Keratinocyte (primary cell): ENCODE measurements around the gene ZNFX1. TPM values are rescaled to one million over a fixed set of nuclear protein-coding genes. Genes with fewer than 3 reads are reported as not detected.

Experiments
- DNase-seq: peaks from one replicate; pipeline ENCODE4 v3.0.0-alpha.2; 2011; ENCODE audit warnings: low read depth, missing footprints, low spot score
- FAIRE-seq: peaks from 2 replicates; lab custom pipeline; 2011; peaks lifted over from hg19 to GRCh38; lab: Jason Lieb, UNC
- H2AFZ ChIP-seq: 2 replicates; pipeline ENCODE4 v1.6.0; 2012; ENCODE audit warnings: low read length, control low read depth, inconsistent platforms; ENCODE audit not compliant: control insufficient read depth
- H3K27ac ChIP-seq: 2 replicates; pipeline ENCODE4 v1.5.1; 2011; ENCODE audit warnings: low read length; ENCODE audit not compliant: control insufficient read depth, insufficient read depth
- H3K27me3 ChIP-seq: 3 replicates; pipeline ENCODE4 v1.6.0; 2011; ENCODE audit warnings: low read length; ENCODE audit not compliant: control insufficient read depth, insufficient read depth; ENCODE audit errors: extremely low read depth
- H3K36me3 ChIP-seq, 2 experiments: 2 replicates in 1 of 2; 3 replicates in 1 of 2; pipeline ENCODE4 v1.5.1; 2011; ENCODE audit warnings: low read length in 2 of 2, mild to moderate bottlenecking in 1 of 2; ENCODE audit not compliant: control insufficient read depth in 2 of 2, insufficient read depth in 2 of 2; ENCODE audit errors: extremely low read depth in 1 of 2
- H3K4me1 ChIP-seq: 3 replicates; pipeline ENCODE4 v1.5.1; 2011; ENCODE audit warnings: low read length; ENCODE audit not compliant: control insufficient read depth, insufficient read depth; ENCODE audit errors: extremely low read depth
- H3K4me2 ChIP-seq: 3 replicates; pipeline ENCODE4 v1.6.0; 2011; ENCODE audit warnings: low read depth, low read length; ENCODE audit not compliant: control insufficient read depth, insufficient read depth; ENCODE audit errors: extremely low read depth
- H3K4me3 ChIP-seq, 3 experiments: fragments of 200-600 bp in 1 of 3; sonication (generic) in 1 of 3; 2 replicates in 2 of 3; 3 replicates in 1 of 3; pipeline ENCODE4 v1.5.1; 2011 to 2016; ENCODE audit warnings: low read length in 3 of 3, mild to moderate bottlenecking in 3 of 3, control low read depth in 2 of 3, inconsistent platforms in 1 of 3, low read depth in 1 of 3, mixed read lengths in 1 of 3, mixed run types in 1 of 3, moderate library complexity in 1 of 3; ENCODE audit not compliant: control insufficient read depth in 2 of 3, insufficient read depth in 2 of 3; ENCODE audit errors: extremely low read depth in 1 of 3
- H3K79me2 ChIP-seq: 2 replicates; pipeline ENCODE4 v1.6.0; 2012; ENCODE audit warnings: low read length; ENCODE audit not compliant: control insufficient read depth, insufficient read depth
- H3K9ac ChIP-seq: 3 replicates; pipeline ENCODE4 v1.6.0; 2011; ENCODE audit warnings: low read length; ENCODE audit not compliant: control insufficient read depth, insufficient read depth; ENCODE audit errors: extremely low read depth
- H3K9me1 ChIP-seq: 3 replicates; pipeline ENCODE4 v1.6.0; 2011; ENCODE audit warnings: low read length; ENCODE audit not compliant: control insufficient read depth, insufficient read depth; ENCODE audit errors: extremely low read depth
- H3K9me3 ChIP-seq: 2 replicates; pipeline ENCODE4 v1.5.1; 2012; ENCODE audit warnings: low read depth, low read length; ENCODE audit not compliant: control insufficient read depth
- H4K20me1 ChIP-seq: 3 replicates; pipeline ENCODE4 v1.6.0; 2011; ENCODE audit warnings: low read length; ENCODE audit not compliant: control insufficient read depth, insufficient read depth; ENCODE audit errors: extremely low read depth
- CTCF ChIP-seq, 3 experiments: IDR thresholded peaks in 1 of 3; conservative IDR thresholded peaks in 1 of 3; optimal IDR thresholded peaks in 1 of 3; 2 replicates in 2 of 3; 3 replicates in 1 of 3; pipeline versions ENCODE3 to v1.5.1; 2011; ENCODE audit warnings: low read length in 3 of 3, mild to moderate bottlenecking in 3 of 3, moderate library complexity in 2 of 3, control low read depth in 1 of 3, inconsistent platforms in 1 of 3; ENCODE audit not compliant: insufficient read depth in 2 of 3; ENCODE audit errors: extremely low read depth in 1 of 3
- EZH2 ChIP-seq: IDR thresholded peaks from one replicate; pipeline ENCODE4 v1.6.1; 2012; ENCODE audit warnings: inconsistent platforms, mild to moderate bottlenecking, low read length, moderate library complexity
- dilution Hi-C: fragments of 300-500 bp; cut with MboI; formaldehyde crosslinking; loops from one replicate; pipeline ENCODE4 v1.7.0; 2020; ENCODE audit warnings: low sequenced_read_pairs; ENCODE audit not compliant: extremely low pct_ligation_motif_present
- polyA plus RNA-seq, 5 experiments: library from polyadenylated mRNA; depleted of rRNA in 3 of 5; stranded (reverse) in 3 of 5; stranded (forward) in 1 of 5; unstranded in 1 of 5; fragments of >200 nt; gene quantifications; 1 replicate in 1 of 5; 2 replicates in 3 of 5; 3 replicates in 1 of 5; pipeline versions ENCODE4 v1.2.1 to v1.2.3, GENCODE V29; 2011 to 2012; ENCODE audit warnings: missing spikeins in 2 of 5, low read depth in 1 of 5, low replicate concordance in 1 of 5

ZNFX1 gene
- polyA plus RNA-seq, 1 donor (not counting 4 experiments of a cell fraction or from before 2014, with no cell fraction given), result 14.2 TPM

- Histone ChIP-seq H3K9me1 (no peaks in the 10 kb centered on the region), H2AFZ (no peak overlapping the region), H3K4me1 (no peaks in the 10 kb centered on the region), H3K36me3 (peaks cover 12 to 27% of the 10 kb centered on the region in 2 experiments), H3K79me2 (peaks cover 2% of the 10 kb centered on the region), H3K9ac (no peak overlapping the region), H3K4me2 (no peak overlapping the region), H3K9me3 (no peaks in the 10 kb centered on the region), H4K20me1 (peaks cover 31% of the 10 kb centered on the region), H3K27ac (no peak overlapping the region), H3K27me3 (no peaks in the 10 kb centered on the region), H3K4me3 (no peak overlapping the region)
- dilution Hi-C loops, result no loop called here
- TF ChIP-seq CTCF (optimal IDR thresholded peaks at IDR 0.05 in 1 of 3, IDR thresholded peaks at IDR 0.05 in 1 of 3, conservative IDR thresholded peaks at IDR 0.05 in 1 of 3; ENCODE audit: extremely low read depth in 1 of 3, insufficient read depth in 2 of 3, low read length in 3 of 3) (no peak), EZH2 (no peak)
- FAIRE-seq (no peak), DNase-seq (no peak)
Observed at GRCh38 chr20:49293122-49293521, 15.3 kb upstream of the ZNFX1 start.

GRCh38 chr20:49292010-49292409, 14.2 kb upstream of the ZNFX1 start:
- Histone ChIP-seq H3K4me3 (no peak overlapping the region), H4K20me1 (peaks cover 41% of the 10 kb centered on the region), H3K4me2 (no peak overlapping the region), H3K9ac (no peak overlapping the region), H3K27ac (no peak overlapping the region), H3K9me3 (peaks cover 1% of the 10 kb centered on the region), H3K79me2 (peaks cover 8% of the 10 kb centered on the region), H2AFZ (no peak overlapping the region), H3K9me1 (peaks cover 2% of the 10 kb centered on the region), H3K36me3 (peaks cover 13 to 37% of the 10 kb centered on the region in 2 experiments), H3K4me1 (peaks cover 9% of the 10 kb centered on the region), H3K27me3 (no peaks in the 10 kb centered on the region)
- no peak for DNase-seq
- dilution Hi-C loops, result no loop called here
- no peak for FAIRE-seq
- TF ChIP-seq CTCF (optimal IDR thresholded peaks at IDR 0.05 in 1 of 3, IDR thresholded peaks at IDR 0.05 in 1 of 3, conservative IDR thresholded peaks at IDR 0.05 in 1 of 3; ENCODE audit: extremely low read depth in 1 of 3, insufficient read depth in 2 of 3, low read length in 3 of 3) (no peak), EZH2 (no peak)
